GM12878 (cell line): ENCODE results near the gene ANGPTL5. TPM values are rescaled to one million over a fixed set of nuclear protein-coding genes. Genes with fewer than 3 reads are reported as not detected.
A peak's percentile ranks its signal among the peaks of the same experiment; 100 is the strongest.

Source experiments
- ATAC-seq: fragments of 200-7000 bp; cut with Tn5 transposase; 3 replicates; pipeline ENCODE4 v1.9.1; 2020; ENCODE audit warnings: mild to moderate bottlenecking, moderate library complexity
- BruUV-seq: library from RNA; stranded (reverse); fragments of 400-500 nt; replicated peaks from 2 replicates; lab custom pipeline; 2021; lab: Mats Ljungman, UMichigan
- CTCF ChIA-PET: fragments of 300-600 bp; sonication (Branson Sonifier 250); formaldehyde crosslinking; extraction: SDS; loops from one replicate; lab custom pipeline; 2021; ENCODE audit warnings: inconsistent platforms; lab: Yijun Ruan, JAX
- POLR2A ChIA-PET: fragments of 350-600 bp; formaldehyde crosslinking; extraction: SDS; loops from one replicate; lab custom pipeline; 2021; ENCODE audit warnings: inconsistent platforms; lab: Charles Lee
- RAD21 ChIA-PET: fragments of 300-600 bp; sonication (Branson Sonifier 250); formaldehyde crosslinking; loops from one replicate; lab custom pipeline; 2023; ENCODE audit warnings: antibody characterized with exemption; ENCODE audit not compliant: unreplicated experiment; lab: Charles Lee
- SMC1A ChIA-PET: fragments of 300-600 bp; sonication (Branson Sonifier 250); formaldehyde crosslinking; loops from one replicate; lab custom pipeline; 2023; ENCODE audit not compliant: unreplicated experiment, uncharacterized antibody; lab: Charles Lee
- DNase-seq: peaks from one replicate; pipeline ENCODE4 v3.0.0-alpha.2; 2011; ENCODE audit warnings: low read depth, low spot score
- FAIRE-seq: peaks from 3 replicates; lab custom pipeline; 2011; peaks lifted over from hg19 to GRCh38; lab: Jason Lieb, UNC
- H2AFZ ChIP-seq: 2 replicates; pipeline ENCODE4 v1.6.0; 2011; ENCODE audit warnings: low read depth, low read length, control low read depth; ENCODE audit not compliant: control insufficient read depth
- H3K27ac ChIP-seq: 2 replicates; pipeline ENCODE4 v1.5.1; 2011; ENCODE audit warnings: control low read depth; ENCODE audit not compliant: control insufficient read depth, insufficient read depth
- H3K27me3 ChIP-seq, 2 experiments: replicated peaks in 1 of 2; 2 replicates each; pipeline versions ENCODE4 v1.6.0 to v1.6.1; 2011; ENCODE audit warnings: low read length in 1 of 2; ENCODE audit not compliant: control insufficient read depth in 2 of 2, insufficient read depth in 2 of 2
- H3K36me3 ChIP-seq, 2 experiments: 2 replicates each; pipeline ENCODE4 v1.5.1; 2011; ENCODE audit warnings: low read length in 1 of 2; ENCODE audit not compliant: control insufficient read depth in 2 of 2, insufficient read depth in 2 of 2
- H3K4me1 ChIP-seq: 2 replicates; pipeline ENCODE4 v1.6.1; 2011; ENCODE audit warnings: mild to moderate bottlenecking, low read length, moderate library complexity, mixed read lengths; ENCODE audit not compliant: control insufficient read depth, insufficient read depth
- H3K4me2 ChIP-seq: 2 replicates; pipeline ENCODE4 v1.6.0; 2011; ENCODE audit warnings: control low read depth; ENCODE audit not compliant: control insufficient read depth, insufficient read depth
- H3K4me3 ChIP-seq: fragments of 200-600 bp; sonication (generic); 2 replicates; pipeline ENCODE4 v1.5.1; 2016
- H3K79me2 ChIP-seq: 2 replicates; pipeline ENCODE4 v1.6.0; 2011; ENCODE audit warnings: low read length; ENCODE audit not compliant: control insufficient read depth, insufficient read depth
- H3K9ac ChIP-seq: 2 replicates; pipeline ENCODE4 v1.8.0; 2011; ENCODE audit warnings: low read length, control low read depth, mixed read lengths; ENCODE audit not compliant: control insufficient read depth, insufficient read depth
- H3K9me3 ChIP-seq: replicated peaks from 3 replicates; pipeline ENCODE4 v1.5.1; 2011; ENCODE audit warnings: mild to moderate bottlenecking, low read length; ENCODE audit not compliant: control insufficient read depth, insufficient read depth
- H4K20me1 ChIP-seq: 2 replicates; pipeline ENCODE4 v1.6.0; 2011; ENCODE audit not compliant: control insufficient read depth, insufficient read depth
- ASH2L ChIP-seq: fragments of 300-600, 200-600 bp; sonication (generic); IDR thresholded peaks from 2 replicates; pipeline ENCODE4 v1.6.1; 2017; ENCODE audit warnings: low read depth, mild to moderate bottlenecking, borderline replicate concordance
- BMI1 ChIP-seq: fragments of 450-650 bp; IDR thresholded peaks from 2 replicates; pipeline ENCODE4 v1.6.1; 2016; ENCODE audit warnings: mild to moderate bottlenecking, moderate library complexity, borderline replicate concordance
- CREB1 ChIP-seq: IDR thresholded peaks from 2 replicates; pipeline ENCODE4 v1.6.1; 2012; ENCODE audit warnings: low read depth, mild to moderate bottlenecking, inconsistent platforms
- E2F4 ChIP-seq: IDR thresholded peaks from 2 replicates; pipeline ENCODE4 v1.6.1; 2012; ENCODE audit warnings: low read depth, low read length, improper control_type of control experiment
- HDAC2 ChIP-seq: fragments of 200-600 bp; sonication (generic); IDR thresholded peaks from 2 replicates; pipeline ENCODE4 v1.6.1; 2017
- HDAC6 ChIP-seq: fragments of 200-600 bp; sonication (generic); IDR thresholded peaks from one replicate; pipeline ENCODE4 v1.8.0; 2017; ENCODE audit warnings: antibody characterized with exemption; ENCODE audit not compliant: unreplicated experiment
- LARP7 ChIP-seq: fragments of 450-650 bp; IDR thresholded peaks from 2 replicates; pipeline ENCODE4 v1.6.1; 2017; ENCODE audit warnings: mild to moderate bottlenecking
- MAX ChIP-seq: IDR thresholded peaks from 2 replicates; pipeline ENCODE4 v1.6.1; 2012; ENCODE audit warnings: low read depth, low read length, improper control_type of control experiment
- MEF2B ChIP-seq: fragments of 450-650 bp; IDR thresholded peaks from 2 replicates; pipeline ENCODE4 v1.6.1; 2018; ENCODE audit warnings: mild to moderate bottlenecking, moderate library complexity; ENCODE audit not compliant: partially characterized antibody, poor library complexity, severe bottlenecking
- NFYB ChIP-seq: IDR thresholded peaks from 2 replicates; pipeline ENCODE4 v1.6.1; 2011; ENCODE audit warnings: low read depth, mild to moderate bottlenecking, low read length, improper control_type of control experiment, moderate library complexity; ENCODE audit not compliant: insufficient read depth
- NKRF ChIP-seq: fragments of 450-650 bp; conservative IDR thresholded peaks from 2 replicates; pipeline ENCODE4 v1.6.1; 2017; ENCODE audit warnings: mild to moderate bottlenecking, moderate library complexity
- NR2C2 ChIP-seq: IDR thresholded peaks from 2 replicates; pipeline ENCODE4 v1.6.1; 2011; ENCODE audit warnings: borderline replicate concordance, low read depth; ENCODE audit not compliant: control insufficient read depth, insufficient read length
- NR2F1 ChIP-seq: fragments of 450-650 bp; conservative IDR thresholded peaks from 2 replicates; pipeline ENCODE4 v1.6.1; 2017; ENCODE audit warnings: mild to moderate bottlenecking
- STAT1 ChIP-seq: fragments of 450-650 bp; conservative IDR thresholded peaks from 2 replicates; pipeline ENCODE4 v1.6.1; 2014; ENCODE audit warnings: antibody characterized with exemption, mild to moderate bottlenecking
- SUPT20H ChIP-seq: IDR thresholded peaks from 2 replicates; pipeline ENCODE4 v1.6.1; 2011; ENCODE audit warnings: low read depth, mild to moderate bottlenecking, low read length, moderate library complexity, borderline replicate concordance; ENCODE audit not compliant: control insufficient read depth
- ZNF687 ChIP-seq: fragments of 450-650 bp; IDR thresholded peaks from 2 replicates; pipeline ENCODE4 v1.6.1; 2017; ENCODE audit warnings: mild to moderate bottlenecking, moderate library complexity
- WGBS: methylation state at CpG from one replicate; pipeline ENCODE4 v1.1.6; 2016; ENCODE audit warnings: low lambda C conversion rate; ENCODE audit not compliant: insufficient replicate concordance, insufficient coverage; ENCODE audit errors: missing lambda C conversion rate; 5-methylcytosine and 5-hydroxymethylcytosine counted together
- in situ Hi-C: fragments of 300-500 bp; cut with MboI; formaldehyde crosslinking; loops from 9 replicates; pipeline ENCODE4 v1.14.3; 2018; ENCODE audit warnings: mixed read lengths
- intact Hi-C: fragments of 100-400 bp; cut with micrococcal nuclease; formaldehyde crosslinking; loops from one replicate; pipeline ENCODE4 v1.14.2; 2022; ENCODE audit not compliant: unreplicated experiment
- polyA plus RNA-seq, 11 experiments: library from polyadenylated mRNA; depleted of rRNA in 4 of 11; unstranded in 6 of 11; stranded (reverse) in 5 of 11; fragments of >200 nt; fragmentation: Nextera tagmentation in 4 of 11; fragmentation: Illumina TruSeq in 1 of 11; extraction: Ambion mirVana in 4 of 11; extraction: Trizol in 1 of 11; gene quantifications; 1 replicate in 1 of 11; 2 replicates in 10 of 11; pipeline versions ENCODE4 v1.2.1 to v1.2.3, GENCODE V29; 2011 to 2016; ENCODE audit warnings: inconsistent platforms in 2 of 11, missing spikeins in 2 of 11, low read depth in 1 of 11
- total RNA-seq, 4 experiments: library from RNA; depleted of rRNA in 3 of 4; stranded (reverse); fragments of >200 nt in 3 of 4; fragmentation: Illumina TruSeq in 1 of 4; extraction: Trizol in 1 of 4; gene quantifications; 2 replicates each; pipeline versions ENCODE4 v1.2.1 to v1.2.3, GENCODE V29; 2013 to 2021

The ANGPTL5 gene
- total and polyA plus RNA-seq, 10 of the 15 experiments (the other 5 are each of a cell fraction or from before 2014, with no cell fraction given), result not detected

GRCh38 chr11:101914738-101915426 lies 1.4 kb downstream of the ANGPTL5 start, which contains the start of gene CEP126:
TSS of gene CEP126 (plus strand) at chr11:101915010. CDS start at chr11:101915285, 275 bp downstream.
- SMC1A ChIA-PET, result interaction anchor here (0.9 kb wide), 1 partner anchor 751 kb away, joined by 3 read pairs; no protein-coding TSS in a partner anchor
- H3K9ac ChIP-seq, result no peak within 1 kb of the TSS
- TF ChIP-seq NKRF (peak; percentile 52; the same call in 1 of the 2 replicates), LARP7 (0 out of 2 replicates have a peak, but pooled peaks have one; percentile 23), STAT1 (no peak), E2F4 (no peak), HDAC2 (no peak), NFYB (peak; percentile 92), MEF2B (peak; percentile 90), NR2C2 (no peak), SUPT20H (no peak), ZNF687 (no peak), CREB1 (0 out of 2 replicates have a peak, but pooled peaks have one; percentile 25), NR2F1 (no peak), HDAC6 (no peak), MAX (no peak), BMI1 (peak; percentile 51; the same call in 1 of the 2 replicates), ASH2L (no peak)

More at GRCh38 chr11:101914738-101915426, 1.4 kb downstream of the ANGPTL5 start, which contains the start of gene CEP126:
- Histone ChIP-seq H3K4me1 (0 out of 2 replicates have a peak, but pooled peaks cover 3% of the 10 kb centered on the region), H3K79me2 (no peaks in the 10 kb centered on the region), H3K4me2 (peak within 1 kb of the TSS; percentile 95), H3K9me3 (no peaks in the 10 kb centered on the region), H3K27me3 (no peaks in the 10 kb centered on the region), H3K27ac (no peak within 1 kb of the TSS), H3K4me3 (peak within 1 kb of the TSS; percentile 68), H2AFZ (peak within 1 kb of the TSS; percentile 90), H4K20me1 (no peaks in the 10 kb centered on the region), H3K36me3 (no peaks in the 10 kb centered on the region)
- POLR2A ChIA-PET, result no interaction called here
- RAD21 ChIA-PET, result no interaction called here
- peak; percentile 75 for FAIRE-seq
- ATAC-seq, result peak; percentile 99
- intact Hi-C loops (no loop called here), in situ Hi-C loops (no loop called here)
- BruUV-seq, result no TSS peak
- CTCF ChIA-PET, result interaction anchor here (0.9 to 1.2 kb wide), 3 partner anchors 54 to 93 kb away, joined by 4 to 6 read pairs (median 5); no protein-coding TSS in a partner anchor
- DNase-seq, result peak; percentile 32
- 2% methylated on average over 45 of the region's 56 CpGs for WGBS
